HG02759 (cell line): ENCODE data around the gene CFC1B.
A peak's percentile ranks its signal among the peaks of the same experiment; 100 is the strongest.
"Not testable (repeated sequence)": the region's sequence is repeated elsewhere in the genome, so short reads cannot be mapped to it uniquely, and the experiment has no call there.

Experiments
- ATAC-seq: cut with Tn5 transposase; IDR thresholded peaks from one replicate; pipeline ENCODE4 v1.9.1; 2021; ENCODE audit warnings: mild to moderate bottlenecking, moderate library complexity; ENCODE audit not compliant: unreplicated experiment

CFC1B gene

DNA sequence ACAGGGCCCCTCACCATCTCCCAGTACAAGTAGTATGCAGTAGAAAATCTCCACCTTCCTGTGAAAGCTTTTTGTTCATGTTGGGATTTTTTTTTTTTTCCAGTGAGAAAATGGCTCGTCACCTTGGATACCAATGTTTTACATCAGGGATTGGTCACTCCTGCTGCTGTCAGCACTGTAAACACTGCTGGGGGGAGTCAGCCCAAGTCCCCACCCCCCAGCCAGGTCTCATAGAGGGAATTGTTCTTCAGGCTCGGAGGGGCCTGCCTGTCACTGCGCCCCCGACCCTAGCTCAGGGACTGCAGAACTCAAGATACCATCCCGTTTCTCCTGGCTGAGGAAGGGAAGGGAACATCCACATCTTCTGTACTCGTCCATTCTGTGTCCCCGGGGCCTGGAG, at the start of gene CFC1B:
Gene CFC1B, plus strand, starts transcription at position 231 of the 400 bp plus-strand sequence. CDS start 263 bp downstream, outside the sequence.
- ATAC-seq, result not testable (repeated sequence)

DNA sequence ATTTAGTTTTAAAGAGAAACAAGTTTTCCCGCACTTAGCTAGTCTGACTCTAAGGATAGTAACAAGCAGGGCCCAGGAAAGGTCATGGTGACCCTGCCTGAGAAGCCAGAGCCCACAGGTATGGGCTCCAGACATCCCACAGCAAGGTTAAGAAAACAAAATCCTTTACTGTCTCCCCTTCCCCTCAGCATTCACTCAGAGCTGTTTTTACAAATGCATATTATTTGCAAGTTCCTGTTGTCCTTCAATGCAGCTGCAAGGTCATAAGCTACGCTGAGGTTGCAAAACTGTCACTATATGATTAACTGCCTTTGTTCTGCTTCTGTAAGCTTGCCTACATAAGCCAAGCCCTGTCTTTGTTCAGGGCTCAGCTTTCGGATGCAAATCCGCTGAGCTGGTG, 29.9 kb upstream of the CFC1B start:
- ATAC-seq, result not testable (repeated sequence)

DNA sequence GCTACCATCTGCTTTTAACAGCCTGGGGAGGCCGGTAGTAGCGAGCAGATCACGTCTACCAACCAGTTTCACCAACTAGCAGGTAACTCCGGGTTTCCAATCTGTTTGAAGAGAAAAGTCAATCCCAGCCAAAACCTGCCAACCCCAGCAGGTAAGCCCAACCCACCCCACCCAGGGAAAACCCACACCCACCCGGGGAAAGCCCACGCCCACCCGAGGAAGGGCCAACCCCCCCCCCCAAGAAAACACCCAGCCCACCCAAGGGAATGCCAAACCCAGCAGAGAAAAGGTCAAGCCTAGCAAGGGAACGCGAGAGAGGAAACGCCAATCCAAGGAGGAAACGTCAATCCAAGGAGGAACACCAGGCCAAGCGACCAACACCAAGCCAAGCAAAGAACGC, 11.8 kb upstream of the CFC1B start, which contains the start of gene POTEI:
Gene POTEI, minus strand, starts transcription at position 101 of the 400 bp plus-strand sequence. Its CDS starts 93 bp downstream, at position 8.
- ATAC-seq, result not testable (repeated sequence)

DNA sequence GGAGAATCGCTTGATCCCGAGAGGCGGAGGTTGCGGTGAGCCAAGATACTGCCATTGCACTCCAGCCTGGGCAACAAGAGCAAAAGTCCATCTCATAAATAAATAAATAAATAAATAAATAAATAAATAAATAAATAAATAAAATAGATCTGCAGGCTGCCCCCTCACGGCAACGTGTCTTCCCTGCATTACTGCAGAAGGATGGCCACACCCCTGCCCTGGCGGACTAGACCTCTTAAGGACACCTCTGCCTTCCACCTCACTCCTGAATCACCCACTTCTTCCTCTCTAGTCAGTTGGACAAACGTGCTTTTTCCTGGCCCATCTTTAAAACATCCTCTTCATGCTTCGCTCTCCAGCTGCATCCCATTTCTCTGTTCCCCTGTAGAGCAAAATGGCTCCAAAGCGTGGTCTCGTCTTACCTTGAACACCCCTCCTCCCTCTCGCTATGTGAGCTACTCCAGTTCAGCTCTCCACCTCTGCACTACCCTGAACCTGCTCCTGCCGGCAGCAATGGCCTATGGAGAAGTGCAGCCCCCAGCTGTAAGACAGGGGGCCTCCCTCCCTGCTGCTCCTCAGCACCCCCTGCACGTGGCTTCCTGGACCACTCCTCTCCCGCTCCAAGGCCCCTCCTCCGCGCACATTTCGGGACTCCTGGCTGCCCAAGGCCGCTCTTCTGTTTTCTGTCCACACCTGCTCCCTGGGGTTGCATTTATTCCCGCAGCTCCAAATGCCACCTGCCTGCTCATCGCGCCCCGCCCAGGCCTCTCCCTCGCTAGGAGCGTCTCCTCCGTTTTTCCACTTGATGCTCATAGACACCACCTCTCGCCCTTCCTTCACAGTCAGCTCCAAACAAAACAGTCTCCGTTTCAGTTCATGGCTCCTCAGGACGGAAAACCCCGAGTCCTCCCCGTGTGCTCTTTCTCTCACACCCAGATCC, 9.9 kb upstream of the CFC1B start:
- ATAC-seq, result not testable (repeated sequence)

DNA sequence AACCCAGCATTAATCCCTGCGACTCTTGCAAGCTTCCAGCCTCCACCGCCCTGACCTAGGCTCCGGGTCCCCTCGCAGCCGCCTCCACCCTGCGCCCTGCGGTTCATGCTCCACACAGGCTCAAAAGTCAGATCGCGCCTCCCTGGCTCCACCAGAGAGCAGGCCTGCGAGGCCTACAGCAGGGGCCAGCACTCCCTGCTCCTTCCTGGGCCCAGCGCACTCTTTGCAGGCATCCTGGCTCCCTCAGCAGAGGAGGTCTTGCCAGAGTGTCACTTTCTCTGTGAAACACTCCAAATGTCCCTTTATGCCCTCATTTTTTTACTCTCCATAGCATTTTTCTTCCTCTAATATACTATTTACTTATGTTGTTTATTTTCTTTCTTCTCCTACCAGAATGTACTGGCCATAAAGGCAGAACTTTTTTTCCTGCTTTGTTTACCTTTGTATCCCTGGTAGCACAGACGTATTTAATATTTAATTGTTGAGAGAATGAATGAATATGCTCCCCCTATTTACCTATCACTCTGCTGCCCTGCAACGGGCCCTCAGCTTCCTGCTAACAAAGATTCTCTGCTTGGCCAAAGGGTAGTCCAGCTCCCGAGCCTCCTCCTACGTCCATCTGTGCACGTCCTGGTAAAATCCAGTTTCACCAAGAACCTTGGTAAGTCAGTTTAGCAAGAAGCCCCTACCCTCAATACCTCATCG, 9.1 kb upstream of the CFC1B start:
- not testable (repeated sequence) for ATAC-seq

DNA sequence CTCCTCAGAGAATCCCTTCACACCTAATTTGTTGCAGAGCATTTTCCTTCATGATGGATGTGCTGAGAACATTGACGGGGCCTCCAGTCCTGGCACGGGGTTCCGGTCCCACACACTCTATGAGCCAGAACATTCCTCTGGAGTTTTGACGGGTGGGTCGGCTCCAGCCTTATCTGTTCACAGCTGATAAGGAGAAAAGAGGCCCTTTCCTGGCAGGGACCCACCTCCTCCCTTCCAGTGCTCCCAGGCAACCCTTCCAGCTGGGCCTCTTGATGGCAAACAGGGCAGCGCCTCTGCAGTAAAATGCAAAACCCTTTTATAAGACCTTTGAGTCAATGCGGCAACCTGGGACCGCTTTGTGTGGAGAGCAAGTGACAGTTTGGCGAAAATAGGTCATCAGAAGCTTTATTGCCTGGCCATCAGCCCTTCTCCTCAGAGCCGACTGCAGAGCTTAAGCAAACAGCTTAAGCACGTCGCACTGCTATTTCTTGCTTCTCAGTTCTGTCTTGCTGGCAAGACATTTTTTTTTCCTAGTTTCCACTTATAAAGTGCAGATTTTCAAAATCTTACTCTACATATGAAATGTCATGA, 2.4 kb upstream of the CFC1B start:
- ATAC-seq, result not testable (repeated sequence)

DNA sequence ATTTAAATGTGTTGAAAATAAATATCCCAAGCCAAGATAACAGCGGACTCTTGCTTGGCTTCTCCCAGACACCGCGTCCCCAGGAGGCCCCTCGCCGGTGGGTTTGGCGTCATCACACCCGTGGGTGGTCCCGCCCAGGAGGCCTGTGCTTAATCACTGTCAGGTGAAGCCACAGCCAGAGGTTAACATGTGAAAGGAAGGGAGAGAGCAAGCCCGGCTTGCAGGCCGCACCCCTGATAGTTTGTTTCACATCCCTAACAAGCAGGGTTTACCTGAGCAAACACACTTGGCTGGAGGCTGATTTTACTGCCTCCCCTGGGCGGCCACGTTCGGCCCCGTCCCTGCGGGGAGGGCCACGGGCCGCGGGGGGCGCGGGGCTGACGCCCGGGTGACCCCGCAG, 1.4 kb downstream of the CFC1B start:
- ATAC-seq, result not testable (repeated sequence)

DNA sequence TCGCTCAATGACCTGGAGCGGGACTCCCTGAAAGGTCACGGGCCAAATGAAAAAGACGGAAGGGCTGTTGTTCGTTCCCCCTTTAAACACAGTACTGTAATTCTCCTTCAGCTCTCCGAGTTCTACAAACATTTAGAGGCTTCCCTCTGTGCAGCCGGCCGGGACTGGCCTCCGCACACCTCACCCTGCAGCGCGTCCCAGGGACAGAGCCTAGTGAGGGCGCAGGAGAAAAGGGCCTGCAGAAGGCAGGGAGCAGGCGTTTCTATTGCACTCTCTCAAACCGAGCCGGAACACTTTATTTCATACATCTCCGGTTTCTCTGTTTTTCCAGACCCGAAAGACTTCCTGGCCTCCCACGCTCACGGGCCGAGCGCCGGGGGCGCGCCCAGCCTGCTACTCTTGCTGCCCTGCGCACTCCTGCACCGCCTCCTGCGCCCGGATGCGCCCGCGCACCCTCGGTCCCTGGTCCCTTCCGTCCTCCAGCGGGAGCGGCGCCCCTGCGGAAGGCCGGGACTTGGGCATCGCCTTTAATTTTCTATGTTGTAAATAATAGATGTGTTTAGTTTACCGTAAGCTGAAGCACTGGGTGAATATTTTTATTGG, 6.4 kb downstream of the CFC1B start:
- ATAC-seq, result not testable (repeated sequence)

DNA sequence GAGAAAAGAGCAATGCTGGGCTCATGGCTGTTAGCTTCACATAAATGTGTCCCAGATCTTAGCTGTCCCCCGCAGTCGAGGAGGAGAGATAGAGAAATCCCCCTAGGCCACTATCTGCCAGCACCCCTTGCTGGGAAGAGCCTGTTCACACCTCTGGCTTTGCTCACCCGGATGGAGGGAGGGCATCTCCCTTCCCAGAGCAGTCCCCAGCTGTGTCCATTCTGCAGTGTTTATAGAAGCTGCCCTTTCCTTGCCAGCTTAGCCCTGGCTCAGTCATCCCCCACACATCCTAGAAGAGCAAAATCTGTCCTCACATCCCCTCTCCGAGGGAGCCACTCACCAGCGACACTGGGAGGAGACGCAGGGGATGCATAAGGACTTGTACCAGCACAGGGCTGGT, 8.5 kb downstream of the CFC1B start:
- not testable (repeated sequence) for ATAC-seq

DNA sequence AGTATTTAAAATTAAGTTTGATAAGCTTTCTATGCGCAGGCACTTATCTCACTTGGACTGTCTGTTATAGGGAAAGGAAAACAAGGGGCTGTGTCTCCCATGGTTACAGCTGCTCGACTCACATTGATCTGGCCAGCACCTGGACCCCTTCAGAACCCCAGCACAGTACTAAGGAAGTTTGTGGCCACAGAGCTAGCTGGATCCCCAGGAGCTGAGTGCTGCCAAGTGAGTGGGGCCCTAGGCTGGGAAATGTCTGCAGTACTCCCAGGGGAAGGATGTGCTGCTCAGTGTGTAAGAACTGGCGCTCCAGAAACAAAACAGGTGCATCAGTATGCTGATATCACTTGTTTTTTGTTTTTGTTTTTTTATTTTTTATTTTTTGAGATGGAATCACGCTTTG, 9.2 kb downstream of the CFC1B start:
- ATAC-seq, result not testable (repeated sequence)

DNA sequence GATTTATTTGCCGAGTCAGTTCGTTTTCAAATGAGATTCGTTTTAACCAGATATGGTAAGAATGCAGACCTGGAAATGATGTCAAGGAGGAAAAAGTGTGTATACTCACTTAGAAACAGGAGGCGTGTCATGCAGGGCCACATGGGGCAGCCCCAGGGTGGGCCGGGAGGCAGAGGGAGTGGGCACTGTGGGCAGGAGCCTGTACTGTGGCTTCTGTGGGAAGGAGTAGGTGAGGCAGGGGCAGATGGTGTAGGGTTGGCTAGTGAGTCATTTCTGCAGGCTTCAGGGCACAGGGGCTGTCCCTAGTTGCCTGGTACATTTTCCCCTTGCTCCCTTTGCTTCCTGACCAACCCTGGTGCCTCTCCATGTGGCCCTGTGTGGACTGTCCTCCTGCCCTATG, 10.2 kb downstream of the CFC1B start:
- peak; percentile 93 for ATAC-seq

DNA sequence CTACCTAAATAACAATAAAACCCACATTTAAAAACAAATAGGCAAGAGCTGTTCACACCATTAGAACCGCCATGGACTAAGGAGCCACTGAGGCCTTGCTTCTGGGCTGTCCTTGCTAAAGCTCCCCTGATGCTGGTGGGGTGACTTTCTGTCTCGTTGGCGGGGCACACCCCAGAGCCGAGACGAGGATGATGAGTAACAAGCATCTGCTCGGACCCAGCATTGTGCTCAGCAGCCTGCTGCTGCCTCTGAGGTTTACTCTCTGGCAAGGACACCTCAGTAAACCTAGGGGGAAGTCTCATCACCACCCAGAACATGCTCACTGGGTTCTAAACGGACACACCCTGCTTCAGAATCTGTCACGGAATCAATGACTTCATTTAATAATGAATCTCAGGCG, 10.7 kb downstream of the CFC1B start:
- ATAC-seq, result peak; percentile 24

DNA sequence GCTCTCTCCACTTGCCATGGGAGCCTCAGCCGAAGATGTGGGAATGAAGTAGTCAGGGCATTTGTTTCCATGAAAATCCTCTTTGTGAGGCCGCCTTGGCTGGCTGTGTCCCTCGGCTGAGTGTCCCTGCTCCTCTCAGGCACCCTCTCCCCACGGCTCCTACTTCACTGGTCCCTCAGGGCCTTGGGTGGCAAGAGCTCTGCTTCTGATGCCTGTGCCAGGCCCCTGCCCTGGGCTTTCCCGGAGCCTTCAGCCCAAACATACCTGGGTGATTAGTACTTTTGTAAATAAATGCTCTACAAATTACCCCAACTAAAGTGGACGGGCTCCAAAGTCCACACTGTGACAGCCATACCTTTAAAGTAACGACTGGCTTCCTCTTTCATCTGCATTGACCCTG, 15.6 kb downstream of the CFC1B start:
- not testable (repeated sequence) for ATAC-seq

DNA sequence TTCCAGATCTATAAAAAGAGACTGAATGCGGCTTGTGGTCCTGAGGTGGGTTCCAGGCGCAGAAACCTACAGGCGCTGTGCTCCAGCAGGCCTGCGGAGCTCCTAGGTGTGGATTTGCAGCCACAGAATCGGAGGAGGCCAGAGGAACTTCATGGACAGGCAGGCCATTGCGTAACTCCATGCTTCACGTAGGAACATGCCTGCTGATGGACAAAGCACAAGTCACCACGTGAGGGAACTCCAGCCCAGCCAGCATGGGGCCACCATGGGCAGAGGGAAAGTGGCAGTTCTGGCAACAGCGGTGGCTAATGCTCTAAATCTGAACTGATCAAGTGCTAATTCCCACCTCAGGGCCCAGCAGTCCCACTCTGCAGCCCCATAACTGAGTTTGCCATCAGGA, 17.2 kb downstream of the CFC1B start:
- not testable (repeated sequence) for ATAC-seq

DNA sequence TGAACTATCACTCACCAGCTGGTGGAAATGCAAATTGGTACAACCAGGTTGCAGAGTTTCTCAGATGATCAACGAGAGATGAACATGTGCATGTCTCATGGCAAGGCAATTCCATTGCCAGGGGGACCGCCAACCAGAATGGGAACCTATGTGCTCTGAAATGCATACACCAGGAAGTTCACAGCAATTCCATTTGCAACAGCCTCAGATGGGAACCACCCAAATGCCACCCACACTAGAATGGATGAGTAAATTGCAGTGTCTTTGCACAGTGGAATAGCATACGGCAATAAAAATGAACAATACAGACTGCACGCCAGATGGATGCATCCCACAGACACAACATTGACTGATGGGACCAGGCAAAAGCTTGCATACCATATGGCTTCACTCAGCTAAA, 21.8 kb downstream of the CFC1B start:
- ATAC-seq, result not testable (repeated sequence)

DNA sequence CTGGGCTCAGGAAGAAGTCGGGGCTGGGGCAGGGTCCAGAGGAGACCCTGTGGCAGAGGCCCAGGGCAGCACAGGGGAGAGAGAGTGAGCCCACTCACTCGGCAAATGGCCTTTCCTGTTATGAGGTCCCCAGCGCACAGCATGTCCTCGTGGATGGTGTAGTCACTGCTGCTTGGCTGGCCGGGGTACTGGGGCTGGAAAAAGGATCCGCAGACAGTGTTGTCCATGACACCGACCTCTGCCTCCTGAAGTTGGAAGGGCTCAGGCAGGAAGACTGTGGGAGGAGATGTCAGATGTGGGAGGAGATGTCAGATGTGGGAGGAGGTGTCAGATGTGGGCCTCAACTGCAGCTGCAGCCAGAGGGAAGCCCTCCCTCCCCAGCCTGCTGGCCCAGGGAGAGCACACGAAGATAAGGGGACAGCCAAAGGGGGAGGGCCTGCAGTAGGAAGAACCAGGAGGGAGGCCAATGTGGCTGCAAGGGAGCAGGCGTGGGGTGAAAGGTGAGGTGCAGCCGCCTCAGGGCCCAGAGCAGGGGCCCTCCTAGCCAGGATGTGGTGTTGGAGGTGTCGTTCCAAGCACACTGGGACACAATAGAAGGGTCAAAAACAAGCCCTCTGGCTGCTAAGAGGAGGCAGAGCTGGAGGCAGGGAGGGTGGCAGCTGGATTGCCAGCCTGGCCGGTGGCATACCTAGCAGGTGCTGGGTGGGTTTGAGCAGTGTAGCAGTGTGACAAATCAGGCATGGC, 22.9 kb downstream of the CFC1B start:
- not testable (repeated sequence) for ATAC-seq

DNA sequence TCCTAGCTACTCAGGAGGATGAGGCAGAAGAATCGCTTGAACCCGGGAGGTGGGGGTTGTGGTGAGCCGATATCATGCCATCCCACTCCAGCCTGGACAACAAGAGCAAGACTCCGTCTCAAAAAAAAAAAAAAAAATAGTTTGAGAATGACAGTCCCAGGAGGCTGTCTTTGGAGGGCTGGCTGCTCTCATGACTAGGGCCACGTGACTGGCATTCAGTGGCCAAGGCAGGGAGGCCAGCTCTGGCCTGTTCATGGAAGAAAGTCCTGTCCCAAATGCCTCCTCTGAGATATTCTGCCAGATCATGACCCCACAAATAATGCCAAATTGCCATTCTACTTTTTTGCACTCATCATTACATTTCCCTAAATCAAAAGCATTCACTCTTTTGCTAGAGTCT, 24.0 kb downstream of the CFC1B start:
- not testable (repeated sequence) for ATAC-seq

DNA sequence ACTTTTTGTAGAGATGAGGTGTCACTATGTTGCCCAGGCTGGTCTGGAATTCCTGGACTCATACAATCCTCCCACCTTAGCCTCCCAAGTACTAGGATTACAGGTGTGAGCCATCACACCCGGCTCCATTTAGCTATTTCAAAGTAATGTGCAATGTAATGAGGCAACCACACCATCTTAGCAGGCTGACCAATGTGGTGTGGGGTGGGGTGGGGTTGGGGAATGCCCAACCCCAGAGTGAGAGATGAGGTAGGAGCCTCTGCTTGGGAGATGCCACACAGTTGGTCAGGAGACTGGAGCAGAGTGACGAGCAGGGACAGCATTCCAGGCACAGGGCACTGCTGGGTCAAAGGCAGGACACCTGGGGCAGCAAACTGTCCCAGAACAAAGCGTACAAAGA, 27.4 kb downstream of the CFC1B start:
- ATAC-seq, result not testable (repeated sequence)

DNA sequence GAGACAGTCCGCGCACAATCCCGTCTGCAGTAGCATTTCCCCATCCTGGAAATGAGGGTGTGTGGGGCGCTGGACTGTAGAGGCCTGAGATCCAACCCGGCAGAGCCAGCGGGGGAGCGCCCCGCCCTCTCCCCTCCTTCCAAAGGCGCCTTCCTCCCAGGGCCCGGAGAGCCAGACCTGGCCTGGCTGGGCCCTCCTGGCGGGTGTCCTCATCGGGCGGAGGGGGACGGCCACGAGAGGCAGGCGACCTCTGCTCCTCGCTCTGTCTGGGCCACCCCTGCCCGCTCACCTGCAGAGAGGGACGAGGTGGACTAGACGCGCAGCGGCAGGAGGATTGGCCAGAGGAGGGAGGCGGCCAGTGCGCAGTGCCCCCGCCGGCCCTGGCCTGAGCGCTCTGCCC, 28.5 kb downstream of the CFC1B start:
- ATAC-seq, result not testable (repeated sequence)

DNA sequence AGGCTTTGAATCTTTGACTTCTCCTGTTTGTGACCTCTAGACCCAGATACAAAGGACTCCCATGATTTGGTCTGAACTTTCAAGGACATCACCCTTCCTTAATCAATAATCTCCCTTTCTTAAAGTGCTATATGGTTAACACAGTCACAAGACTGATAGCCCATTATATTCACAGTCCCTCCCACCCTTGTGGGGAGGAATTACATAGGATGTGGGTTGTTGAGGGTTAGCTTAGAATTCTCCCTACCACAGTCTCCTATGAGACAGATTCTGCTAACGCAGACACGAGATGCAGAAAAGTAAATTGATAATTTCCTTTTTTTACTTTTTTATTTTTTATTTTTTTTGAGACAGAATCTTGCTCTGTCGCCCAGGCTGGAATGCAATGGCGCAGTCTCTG, 33.2 kb downstream of the CFC1B start:
- ATAC-seq, result not testable (repeated sequence)
